GM23338 (cell line): ENCODE results near the gene GADD45A. TPM values are rescaled to one million over a fixed set of nuclear protein-coding genes. Genes with fewer than 3 reads are reported as not detected.

Source experiments
- ATAC-seq: fragments of 200-7000 bp; cut with Tn5 transposase; 3 replicates; pipeline ENCODE4 v1.9.1; 2020
- DNase-seq: peaks from one replicate; pipeline ENCODE4 v3.0.0-alpha.2; 2015; ENCODE audit warnings: low spot score
- H2AFZ ChIP-seq: fragments of 200-600 bp; sonication (generic); 2 replicates; pipeline ENCODE4 v1.8.0; 2016; ENCODE audit warnings: antibody characterized with exemption, mild to moderate bottlenecking, moderate library complexity
- H3F3A ChIP-seq: fragments of 200-600 bp; sonication (generic); replicated peaks from 2 replicates; pipeline ENCODE4 v1.8.0; 2017; ENCODE audit warnings: antibody characterized with exemption, mixed run types, low read depth
- H3K27ac ChIP-seq: fragments of 200-600 bp; sonication (generic); 2 replicates; pipeline ENCODE4 v1.6.1; 2016; ENCODE audit warnings: low read depth
- H3K27me3 ChIP-seq: fragments of 200-600 bp; sonication (generic); 2 replicates; pipeline ENCODE4 v1.8.0; 2016; ENCODE audit warnings: mild to moderate bottlenecking, mixed run types, moderate library complexity; ENCODE audit not compliant: insufficient read depth
- H3K36me3 ChIP-seq: fragments of 200-600 bp; sonication (generic); 2 replicates; pipeline ENCODE4 v1.8.0; 2016; ENCODE audit warnings: mild to moderate bottlenecking; ENCODE audit not compliant: insufficient read depth
- H3K4me1 ChIP-seq: fragments of 200-600 bp; sonication (generic); 2 replicates; pipeline ENCODE4 v1.8.0; 2016; ENCODE audit warnings: mild to moderate bottlenecking, moderate library complexity; ENCODE audit not compliant: insufficient read depth
- H3K4me2 ChIP-seq: fragments of 200-600 bp; sonication (generic); 2 replicates; pipeline ENCODE4 v1.7.1; 2017; ENCODE audit warnings: mixed run types
- H3K4me3 ChIP-seq: fragments of 200-600 bp; sonication (generic); 2 replicates; pipeline ENCODE4 v1.6.1; 2016; ENCODE audit warnings: mixed run types
- H3K79me2 ChIP-seq: fragments of 200-600 bp; sonication (generic); replicated peaks from 2 replicates; pipeline ENCODE4 v1.8.0; 2017; ENCODE audit warnings: mild to moderate bottlenecking; ENCODE audit not compliant: insufficient read depth
- H3K9me2 ChIP-seq: fragments of 200-600 bp; sonication (generic); 2 replicates; pipeline ENCODE4 v1.8.0; 2017; ENCODE audit not compliant: insufficient read depth
- H4K20me1 ChIP-seq: fragments of 200-600 bp; sonication (generic); replicated peaks from 2 replicates; pipeline ENCODE4 v1.8.0; 2017; ENCODE audit warnings: mild to moderate bottlenecking; ENCODE audit not compliant: insufficient read depth
- H3K27ac Mint-ChIP-seq: 2 replicates; pipeline ENCODE4 v1.8.0; 2020; ENCODE audit warnings: inconsistent platforms, mild to moderate bottlenecking, moderate library complexity, mixed read lengths
- H3K27me3 Mint-ChIP-seq: 3 replicates; pipeline ENCODE4 v1.8.0; 2022; ENCODE audit warnings: low read depth, mild to moderate bottlenecking, moderate library complexity, mixed read lengths, inconsistent platforms; ENCODE audit not compliant: insufficient read depth, poor library complexity
- H3K36me3 Mint-ChIP-seq: 3 replicates; pipeline ENCODE4 v1.8.0; 2021; ENCODE audit warnings: low read depth, mild to moderate bottlenecking, inconsistent platforms, moderate library complexity, mixed read lengths
- H3K4me1 Mint-ChIP-seq: 3 replicates; pipeline ENCODE4 v1.8.0; 2020; ENCODE audit warnings: mild to moderate bottlenecking, inconsistent platforms, mixed read lengths
- H3K4me3 Mint-ChIP-seq: 3 replicates; pipeline ENCODE4 v1.8.0; 2021; ENCODE audit warnings: moderate library complexity, mild to moderate bottlenecking, inconsistent platforms, mixed read lengths
- H3K9me3 Mint-ChIP-seq: 3 replicates; pipeline ENCODE4 v1.8.0; 2020; ENCODE audit warnings: moderate library complexity, mild to moderate bottlenecking, inconsistent platforms, mixed read lengths
- CTCF ChIP-seq, 2 experiments: fragments of 200-600 bp in 1 of 2; sonication (generic) in 1 of 2; conservative IDR thresholded peaks; 2 replicates each; pipeline versions ENCODE4 v1.5.1 to v1.6.1; 2016 to 2017; ENCODE audit warnings: antibody characterized with exemption in 2 of 2, low read depth in 2 of 2, mild to moderate bottlenecking in 2 of 2, moderate library complexity in 1 of 2
- ETS1 ChIP-seq: IDR thresholded peaks from 2 replicates; pipeline ENCODE4 v1.6.1; 2016; ENCODE audit warnings: antibody characterized with exemption
- EZH2 ChIP-seq: fragments of 200-600 bp; sonication (generic); IDR thresholded peaks from one replicate; pipeline ENCODE4 v1.8.0; 2017; ENCODE audit warnings: antibody characterized with exemption, mild to moderate bottlenecking, low read depth; ENCODE audit not compliant: unreplicated experiment
- EZH2phosphoT487 ChIP-seq: fragments of 200-600 bp; sonication (generic); IDR thresholded peaks from one replicate; pipeline ENCODE4 v1.8.1; 2018; ENCODE audit warnings: antibody characterized with exemption; ENCODE audit not compliant: unreplicated experiment
- JUNB ChIP-seq: IDR thresholded peaks from one replicate; pipeline ENCODE4 v1.6.1; 2016; ENCODE audit warnings: antibody characterized with exemption; ENCODE audit not compliant: unreplicated experiment
- NANOG ChIP-seq: IDR thresholded peaks from 2 replicates; pipeline ENCODE4 v1.6.1; 2016; ENCODE audit warnings: antibody characterized with exemption, borderline replicate concordance
- POLR2AphosphoS5 ChIP-seq: IDR thresholded peaks from 2 replicates; pipeline ENCODE4 v1.6.1; 2016; ENCODE audit warnings: antibody characterized with exemption, low read depth
- REST ChIP-seq: IDR thresholded peaks from one replicate; pipeline ENCODE4 v1.6.1; 2018; ENCODE audit warnings: antibody characterized with exemption; ENCODE audit not compliant: unreplicated experiment
- STAT1 ChIP-seq: IDR thresholded peaks from one replicate; pipeline ENCODE4 v1.6.1; 2016; ENCODE audit warnings: antibody characterized with exemption; ENCODE audit not compliant: unreplicated experiment
- ZNF114 ChIP-seq: fragments of 250-450 bp; sonication (Bioruptor Pico); IDR thresholded peaks from 2 replicates; pipeline ENCODE4 v1.5.0; 2020; ENCODE audit warnings: mild to moderate bottlenecking, moderate library complexity
- polyA plus RNA-seq: library from polyadenylated mRNA; unstranded; fragments of >200 nt; fragmentation: Nextera tagmentation; extraction: Ambion mirVana; gene quantifications from 2 replicates; pipeline ENCODE4 v1.2.1, GENCODE V29; 2016
- total RNA-seq: library from RNA; depleted of rRNA; stranded (reverse); fragments of >200 nt; shearing (Covaris generic); gene quantifications from 2 replicates; pipeline ENCODE4 v1.2.3, GENCODE V29; 2014

The GADD45A gene
- total and polyA plus RNA-seq, 2 experiments from 2014 or later: 25.9 to 39.5 TPM

GRCh38 chr1:67647036-67647798 lies 37.8 kb upstream of the GADD45A start:
- Mint-ChIP-seq H3K9me3 (no peaks in the 10 kb centered on the region), H3K36me3 (no peaks in the 10 kb centered on the region), H3K4me1 (no peaks in the 10 kb centered on the region; the same call in 2 of the 3 replicates), H3K27me3 (peaks cover 2% of the 10 kb centered on the region), H3K27ac (no peak overlapping the region), H3K4me3 (no peak overlapping the region)
- Histone ChIP-seq H3K9me2 (no peaks in the 10 kb centered on the region), H3K27me3 (no peaks in the 10 kb centered on the region), H3K4me2 (no peak overlapping the region), H3K27ac (no peak overlapping the region), H3K4me3 (no peak overlapping the region), H4K20me1 (no peaks in the 10 kb centered on the region), H3K79me2 (no peaks in the 10 kb centered on the region), H3F3A (no peaks in the 10 kb centered on the region), H3K36me3 (no peaks in the 10 kb centered on the region), H2AFZ (peak overlapping the region; percentile 23; the same call in 1 of the 2 replicates), H3K4me1 (no peaks in the 10 kb centered on the region)
- ATAC-seq: no peak
- no peak for TF ChIP-seq JUNB
- DNase-seq: no peak

- H3K36me3 Mint-ChIP-seq: no peaks in the 10 kb centered on the region
- Histone ChIP-seq H3K79me2 (no peaks in the 10 kb centered on the region), H3K4me2 (no peak overlapping the region), H4K20me1 (no peaks in the 10 kb centered on the region), H2AFZ (0 out of 2 replicates have a peak overlapping the region, but pooled peaks have one; percentile 23), H3K27ac (no peak overlapping the region), H3K36me3 (no peaks in the 10 kb centered on the region), H3K9me2 (no peaks in the 10 kb centered on the region), H3K4me1 (peaks cover 6% of the 10 kb centered on the region), H3K27me3 (no peaks in the 10 kb centered on the region), H3F3A (no peaks in the 10 kb centered on the region), H3K4me3 (no peak overlapping the region)
- no peak overlapping the region for H3K4me3 Mint-ChIP-seq
- DNase-seq: no peak
- no peaks in the 10 kb centered on the region for H3K9me3 Mint-ChIP-seq
- no peak for ATAC-seq
- peaks cover 2% of the 10 kb centered on the region for H3K27me3 Mint-ChIP-seq
- H3K4me1 Mint-ChIP-seq: peaks cover 4% of the 10 kb centered on the region; the same call in 2 of the 3 replicates
- no peak overlapping the region for H3K27ac Mint-ChIP-seq
- no peak for TF ChIP-seq NANOG
- no peak for TF ChIP-seq REST
- TF ChIP-seq STAT1: no peak
- TF ChIP-seq EZH2phosphoT487: no peak
- no peak for TF ChIP-seq POLR2AphosphoS5
- no peak for TF ChIP-seq ZNF114
- no peak for TF ChIP-seq ETS1
- no peak for TF ChIP-seq JUNB
- no peak for TF ChIP-seq CTCF (conservative IDR thresholded peaks at IDR 0.05; ENCODE audit: low read depth in 2 of 2)
- no peak for TF ChIP-seq EZH2
Observed at GRCh38 chr1:67647814-67648358, 37.1 kb upstream of the GADD45A start.
